HG02973 (cell line): ENCODE measurements around the gene AKAP9.
A peak's percentile ranks its signal among the peaks of the same experiment; 100 is the strongest.
"Not testable (repeated sequence)": the region's sequence is repeated elsewhere in the genome, so short reads cannot be mapped to it uniquely, and the experiment has no call there.

Experiments
- ATAC-seq: cut with Tn5 transposase; IDR thresholded peaks from one replicate; pipeline ENCODE4 v1.9.1; 2021; ENCODE audit warnings: moderate library complexity; ENCODE audit not compliant: unreplicated experiment

AKAP9 gene

DNA sequence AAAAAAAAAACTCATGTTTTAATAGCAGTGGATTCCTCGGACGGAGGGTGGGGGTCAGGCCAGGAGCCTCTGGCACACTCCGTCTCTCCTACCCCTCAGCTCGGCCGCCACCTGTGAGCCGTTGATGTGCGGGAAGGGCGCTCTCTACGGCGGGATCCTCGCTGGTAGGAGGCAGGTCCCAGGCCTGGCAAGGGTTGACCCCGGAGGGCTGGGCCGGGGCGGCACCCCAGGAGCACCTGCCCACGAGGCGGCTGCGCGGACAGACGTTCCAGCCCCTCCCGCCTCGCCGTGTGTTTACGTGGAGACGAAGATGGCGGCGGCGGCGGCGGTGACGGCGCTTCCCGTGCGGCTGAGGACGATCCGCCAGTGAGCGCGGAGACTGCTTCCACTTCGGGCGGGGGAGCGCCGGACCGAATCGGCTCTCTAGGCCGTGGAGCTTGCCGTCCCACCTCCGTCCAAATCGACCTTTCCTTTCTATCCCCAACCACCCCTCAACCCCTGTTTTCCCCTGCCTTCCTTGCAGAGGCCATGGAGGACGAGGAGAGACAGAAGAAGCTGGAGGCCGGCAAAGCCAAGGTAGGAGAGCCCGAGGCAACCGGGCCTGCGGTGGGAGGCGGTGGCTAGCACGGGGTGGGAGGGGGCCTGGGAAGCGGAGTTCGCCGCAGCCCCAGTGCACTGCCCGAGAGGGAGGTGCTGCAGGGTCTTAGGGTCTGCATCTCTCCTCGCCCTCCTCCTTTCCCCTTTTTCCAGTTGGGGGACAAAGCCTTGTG, at the start of gene AKAP9:
AKAP9 (plus strand) TSS at position 291 of the 770 bp plus-strand sequence; CDS start at position 529, 238 bp downstream.
- peak; percentile 89 for ATAC-seq

DNA sequence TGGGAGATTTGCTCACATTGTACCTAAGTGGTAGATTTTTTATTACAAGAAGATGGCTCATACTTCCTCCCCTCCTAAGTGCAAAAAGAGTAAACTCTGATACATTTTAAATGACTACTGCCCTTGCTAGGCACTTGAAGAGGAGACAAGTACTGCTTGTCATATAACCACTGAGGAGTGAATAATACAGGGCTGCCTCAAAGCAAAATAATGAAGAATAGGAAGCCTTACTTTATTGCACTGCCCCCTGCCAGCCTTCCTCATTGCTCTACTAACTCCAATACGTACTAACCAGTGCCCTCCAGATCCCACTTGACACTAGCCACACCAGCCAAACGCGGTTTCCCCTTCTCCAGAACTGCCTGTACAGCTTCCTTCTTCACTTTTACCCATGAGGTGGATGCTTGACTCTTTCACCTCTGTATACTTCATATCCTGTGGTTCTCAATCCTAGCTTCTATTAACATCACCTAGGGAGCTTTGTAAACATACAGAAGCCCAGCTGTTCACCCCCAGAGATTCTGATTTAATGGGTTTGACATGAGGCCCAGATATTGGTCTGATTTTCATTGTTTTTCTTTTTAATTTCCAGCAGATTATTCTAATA, 48.5 kb upstream of the AKAP9 start:
- no peak for ATAC-seq

GRCh38 chr7:91892821-91893340, 47.8 kb upstream of the AKAP9 start:
- no peak for ATAC-seq

GRCh38 chr7:91893699-91894098, 47.0 kb upstream of the AKAP9 start:
- ATAC-seq, result not testable (repeated sequence)

DNA sequence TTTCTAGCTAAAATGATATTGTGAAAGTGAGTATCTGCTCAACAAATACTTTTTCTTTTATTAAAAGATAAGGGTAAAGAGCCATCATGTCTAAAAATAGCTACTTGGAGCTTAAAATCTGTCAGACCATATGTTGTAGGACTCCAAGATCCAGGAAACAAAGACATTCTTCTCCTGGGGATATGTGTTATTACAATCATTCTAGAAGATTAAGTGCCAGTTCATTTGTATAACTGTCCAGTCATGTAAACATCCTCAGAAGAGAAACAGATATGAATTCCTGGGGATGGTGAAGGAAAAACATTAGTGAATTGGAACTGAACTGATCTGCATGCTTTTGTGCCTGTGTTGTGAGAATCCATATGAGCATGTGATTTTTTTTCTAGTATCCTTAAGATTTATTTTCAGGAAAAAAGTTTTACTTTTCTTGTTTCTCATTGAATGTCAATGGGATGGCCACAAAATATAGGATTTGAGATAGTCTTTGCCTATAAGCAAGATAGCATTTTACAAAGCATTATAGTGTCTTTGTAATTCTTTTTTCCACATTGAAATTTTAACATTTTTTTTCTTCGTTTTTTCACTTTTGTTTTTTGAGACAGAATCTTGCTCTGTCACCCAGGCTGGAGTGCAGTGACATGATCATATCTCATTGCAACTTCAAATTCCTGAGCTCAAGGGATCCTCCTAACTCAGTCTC, 45.7 kb upstream of the AKAP9 start:
- no peak for ATAC-seq

DNA sequence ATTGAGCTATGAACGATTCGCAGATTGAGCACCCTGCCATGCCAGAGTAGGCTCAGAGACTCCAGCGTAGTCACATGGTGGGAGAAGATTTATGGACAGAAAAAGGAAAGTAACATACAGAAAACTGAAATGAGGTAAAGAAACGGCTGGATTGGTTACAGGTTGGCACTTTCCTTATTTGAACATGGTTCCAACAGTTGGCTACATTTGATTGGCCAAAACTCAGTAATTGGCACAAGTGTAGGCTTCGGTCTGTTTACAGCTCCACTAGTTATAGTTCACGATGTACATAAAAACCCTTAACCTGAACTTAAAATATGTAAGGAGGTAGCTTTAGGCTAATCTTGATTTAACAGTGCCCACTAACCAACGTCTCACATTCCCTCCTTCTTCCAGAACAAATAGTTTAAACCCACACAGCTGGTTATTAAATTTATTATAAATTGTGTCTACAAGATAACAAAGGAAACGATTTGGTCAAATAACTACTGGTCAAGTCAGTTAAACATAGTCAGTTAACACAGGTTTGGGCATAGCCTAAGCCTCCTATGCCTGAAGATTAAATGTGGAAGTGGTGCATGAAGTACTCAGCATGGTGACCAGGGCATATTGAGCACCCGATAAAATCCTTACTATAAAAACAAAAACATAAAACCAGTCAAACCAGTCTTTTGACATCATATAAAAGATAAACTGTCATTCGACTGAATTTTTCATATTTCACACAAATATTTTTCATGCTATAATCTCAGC, 42.2 kb upstream of the AKAP9 start:
- ATAC-seq, result no peak

DNA sequence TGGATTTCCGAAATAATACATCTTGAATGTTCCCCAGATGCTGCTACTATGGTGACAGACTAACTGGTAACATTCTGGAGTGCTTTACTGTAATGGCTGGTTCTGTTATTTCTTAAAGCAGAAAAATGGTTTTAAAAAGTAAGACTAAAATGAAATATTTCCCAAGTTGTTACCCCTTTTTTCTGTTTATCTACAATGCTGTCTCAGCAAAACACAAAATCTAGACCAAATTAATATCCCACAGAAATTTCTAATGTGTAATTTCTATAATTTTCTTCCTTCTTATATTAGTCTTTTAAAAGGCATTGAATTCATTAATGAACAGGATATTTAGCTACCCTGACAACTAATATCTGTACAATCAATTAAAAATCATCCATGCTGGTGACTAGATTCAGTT, 41.1 kb upstream of the AKAP9 start:
- no peak for ATAC-seq

- ATAC-seq, result no peak
Observed at GRCh38 chr7:91910171-91910570, 30.5 kb upstream of the AKAP9 start.

DNA sequence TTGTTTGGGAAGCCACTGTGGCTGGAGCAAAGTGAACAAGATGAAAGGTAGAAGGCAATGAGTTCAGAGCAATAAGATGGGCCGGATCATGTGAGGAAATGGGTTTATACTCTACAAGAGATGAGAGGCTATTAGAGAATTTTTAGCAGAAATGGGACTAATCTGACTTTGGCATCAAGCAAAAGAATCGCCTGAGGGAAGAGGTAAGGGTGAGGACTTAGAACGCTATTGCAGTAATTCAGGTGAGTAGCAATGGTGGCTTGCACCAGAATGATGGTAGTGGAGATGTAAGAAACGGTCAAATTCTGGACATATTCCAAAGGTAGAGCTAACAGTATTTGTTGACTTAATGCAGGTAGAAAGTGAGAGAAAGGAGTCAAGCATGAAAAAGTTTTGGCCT, 29.5 kb upstream of the AKAP9 start:
- no peak for ATAC-seq

GRCh38 chr7:91912494-91912893, 28.2 kb upstream of the AKAP9 start:
- ATAC-seq, result no peak

DNA sequence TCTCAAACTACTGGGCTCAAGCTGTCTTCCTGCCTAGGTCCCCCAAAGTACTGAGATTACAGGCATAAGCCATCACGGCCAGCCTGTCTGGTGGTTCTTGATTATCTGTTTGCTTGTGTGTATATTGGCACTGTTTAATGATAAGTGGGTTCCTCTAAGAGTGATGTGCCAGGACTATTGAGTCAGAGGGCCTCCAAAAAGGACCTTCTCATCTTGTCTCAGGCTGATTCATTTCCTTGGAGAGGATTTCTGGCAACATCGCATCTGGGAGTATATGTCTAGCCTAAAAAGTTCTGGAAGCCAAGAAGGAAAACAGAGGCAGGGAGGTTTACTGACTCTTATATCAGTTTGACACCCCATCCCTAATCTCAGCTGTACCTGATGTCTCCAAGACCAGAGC, 27.1 kb upstream of the AKAP9 start:
- no peak for ATAC-seq

DNA sequence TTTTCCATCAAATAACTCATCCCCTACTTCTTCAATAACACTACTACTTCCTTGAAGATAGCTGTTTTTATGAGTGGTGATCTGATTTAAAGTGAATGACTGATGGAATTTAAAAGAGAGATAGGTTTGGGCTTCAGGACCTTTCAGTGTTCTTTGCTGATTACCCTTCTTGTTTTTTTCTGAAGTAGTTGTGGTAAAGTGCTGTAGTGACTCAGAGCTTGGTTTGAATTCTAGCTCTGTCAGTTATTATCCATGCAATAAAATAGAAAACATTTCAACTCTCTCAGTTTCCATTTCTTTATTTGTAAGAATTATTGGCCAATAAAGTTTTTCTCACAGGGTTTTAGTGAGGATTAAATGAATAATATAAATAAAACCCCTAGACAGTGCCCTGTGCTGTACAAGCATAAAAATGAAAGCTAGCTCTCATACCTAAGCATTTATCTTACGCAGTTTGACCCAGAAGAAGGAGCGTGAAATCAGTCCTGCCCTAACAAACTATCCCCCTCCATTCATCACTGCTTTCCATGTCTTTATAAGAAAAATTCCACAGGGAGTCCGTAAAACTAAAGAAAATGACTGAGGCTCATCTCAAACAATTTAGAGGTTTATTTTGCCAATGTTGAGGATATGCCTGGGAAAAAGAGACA, 25.1 kb upstream of the AKAP9 start:
- ATAC-seq, result no peak

DNA sequence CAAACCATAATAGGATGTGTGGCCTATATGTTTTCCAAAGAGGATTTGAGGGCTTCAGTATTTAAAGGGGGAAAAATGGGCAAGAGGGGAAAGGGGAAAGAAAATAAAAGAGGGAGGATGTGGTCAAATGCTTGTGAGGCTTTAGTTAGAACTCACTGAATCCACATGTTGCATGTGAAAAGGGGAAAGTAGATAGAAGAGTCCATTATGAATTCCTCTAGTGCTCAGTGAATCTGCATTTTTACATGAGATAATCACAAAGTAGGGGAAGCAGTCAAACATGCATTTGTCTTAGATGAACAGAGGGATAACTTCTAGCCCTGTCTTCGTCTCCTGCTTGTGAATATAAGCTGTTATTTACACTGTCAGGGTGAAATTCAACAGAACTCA, 24.6 kb upstream of the AKAP9 start:
- ATAC-seq, result no peak

DNA sequence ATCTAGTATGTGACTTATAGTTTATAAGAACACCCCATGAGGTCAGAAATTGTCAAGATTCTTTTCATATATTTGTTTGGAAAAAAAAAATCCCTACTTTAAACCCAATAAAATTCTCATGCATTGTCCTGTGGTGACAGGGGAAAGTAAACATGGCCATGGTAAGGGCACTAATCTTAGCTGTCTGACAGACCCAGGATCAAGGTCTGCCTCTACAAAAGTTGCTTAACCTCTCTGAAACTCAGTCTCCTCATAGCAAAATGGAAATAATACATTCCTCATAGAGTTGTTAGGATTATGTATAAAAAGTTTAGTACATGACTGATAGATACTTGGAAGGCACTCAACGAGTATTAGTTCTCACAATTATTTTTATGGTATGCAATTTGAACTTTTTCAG, 22.3 kb upstream of the AKAP9 start:
- no peak for ATAC-seq

DNA sequence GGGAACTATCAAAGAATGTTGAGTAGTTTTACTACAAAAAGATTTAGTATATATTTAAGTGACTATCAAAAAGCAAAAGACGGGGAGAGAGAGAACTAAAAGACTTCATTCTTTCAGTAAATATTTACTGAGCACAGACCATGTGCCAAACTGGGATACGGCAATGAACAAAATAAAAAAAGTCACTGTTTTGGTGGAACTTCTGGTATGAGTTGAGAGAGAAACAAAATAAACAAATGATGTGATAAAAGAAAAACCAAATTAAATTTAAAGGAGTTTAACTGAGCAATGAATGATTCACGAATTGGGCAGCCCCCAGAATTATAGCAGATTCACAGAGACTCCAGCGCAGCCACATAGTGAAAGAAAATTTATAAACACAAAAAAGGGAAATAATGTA, 17.8 kb upstream of the AKAP9 start:
- no peak for ATAC-seq

GRCh38 chr7:91927912-91928311, 12.8 kb upstream of the AKAP9 start:
- no peak for ATAC-seq

DNA sequence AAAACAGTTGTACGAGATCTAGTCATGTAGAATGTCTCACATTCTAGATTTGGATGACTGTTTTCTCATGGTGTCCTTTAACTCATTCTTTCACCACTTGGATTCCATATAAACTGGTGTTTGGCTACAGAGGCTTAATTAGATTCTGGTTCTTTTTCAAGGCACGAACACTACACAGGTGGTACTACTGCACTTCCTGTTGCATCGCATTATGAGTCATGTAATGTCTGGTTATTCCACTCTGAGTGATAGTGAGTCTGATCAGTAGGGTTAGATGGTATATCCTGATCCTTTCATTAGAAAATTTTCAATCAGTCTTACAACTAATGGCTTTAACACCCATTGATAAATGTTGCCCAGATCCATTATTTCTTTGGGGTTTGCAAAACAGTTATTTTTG, 11.2 kb upstream of the AKAP9 start:
- peak; percentile 95 for ATAC-seq

GRCh38 chr7:91940171-91940570, 491 bp upstream of the AKAP9 start:
- no peak for ATAC-seq

DNA sequence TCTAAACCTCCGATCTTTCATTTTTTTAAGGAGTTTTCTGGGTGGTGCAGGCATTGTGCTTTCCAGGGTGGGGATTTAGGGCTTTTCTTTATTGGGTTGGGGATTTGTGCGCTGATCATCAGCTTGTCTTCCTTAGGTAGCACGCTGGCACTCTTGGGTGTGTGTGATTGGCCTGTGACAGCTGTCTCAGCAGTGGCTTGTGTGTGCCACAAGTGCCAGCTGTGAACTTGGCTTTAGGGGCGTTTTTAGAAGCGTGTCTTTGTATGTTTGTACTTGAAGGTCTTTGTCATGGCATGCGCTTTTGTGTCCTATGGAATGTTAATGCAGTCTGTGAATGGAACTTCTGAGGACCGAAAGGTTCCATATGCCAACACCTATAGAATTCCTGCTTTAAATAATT, 788 bp downstream of the AKAP9 start:
- ATAC-seq, result peak; percentile 23

DNA sequence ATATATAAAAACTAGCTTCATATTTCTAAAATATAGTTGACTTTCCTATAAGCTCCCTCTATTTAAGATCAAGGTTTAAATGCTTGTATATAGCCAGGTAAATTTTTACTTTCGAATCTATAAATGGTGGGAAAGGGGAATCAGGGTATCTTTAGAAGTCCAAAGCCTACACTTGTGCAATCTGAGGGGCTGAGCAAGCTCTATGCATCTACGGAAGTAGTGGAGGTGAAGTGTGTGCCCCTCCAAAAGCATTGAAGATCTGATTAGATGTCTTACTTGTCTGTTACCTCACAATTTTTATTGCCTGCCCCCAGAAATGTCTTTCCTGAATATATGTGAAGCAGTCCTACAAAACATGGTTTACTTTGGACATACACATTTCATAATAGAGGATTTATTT, 1.6 kb downstream of the AKAP9 start:
- no peak for ATAC-seq

DNA sequence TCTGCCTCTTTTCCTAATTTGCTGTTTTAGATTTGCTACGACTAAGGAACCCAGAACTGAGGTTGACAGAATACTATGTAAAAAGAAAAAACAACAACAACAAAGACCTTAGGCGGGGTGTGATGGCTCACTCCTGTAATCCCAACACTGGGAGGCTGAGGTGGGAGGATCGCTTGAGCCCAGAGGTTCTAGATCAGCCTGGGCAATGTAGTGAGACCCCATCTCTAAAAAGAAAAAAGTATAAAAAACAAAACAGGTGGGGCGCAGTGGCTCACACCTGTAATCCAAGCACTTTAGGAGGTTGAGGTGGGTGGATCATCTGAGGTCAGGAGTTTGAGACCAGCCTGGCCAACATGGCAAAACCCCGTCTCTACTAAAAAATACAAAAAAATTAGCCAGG, 4.3 kb downstream of the AKAP9 start:
- ATAC-seq, result not testable (repeated sequence)
